ENCODE measurements around the gene SRPRA.

GRCh38 chr11:126225295-126225665, 43.4 kb downstream of the SRPRA start:
- TF ChIP-seq EZH2 (IDR thresholded peaks at IDR 0.05), result no peak
- no peak for TF ChIP-seq CTCF (IDR thresholded peaks at IDR 0.05)
- no peak for TF ChIP-seq EZH2phosphoT487 (IDR thresholded peaks at IDR 0.05)

Data from neural progenitor cell (in vitro differentiated cells).